Activated CD4-positive, alpha-beta memory T cell treated with anti-CD3 and anti-CD28 coated beads for 36 hours (primary cell): ENCODE data around the gene INSYN1. TPM values are rescaled to one million over a fixed set of nuclear protein-coding genes. Genes with fewer than 3 reads are reported as not detected.
"Not testable (repeated sequence)": the region's sequence is repeated elsewhere in the genome, so short reads cannot be mapped to it uniquely, and the experiment has no call there.

Experiments used
- CTCF ChIA-PET: fragments of 350-600 bp; sonication (Branson Sonifier 250); formaldehyde crosslinking; loops from one replicate; lab custom pipeline; 2021; ENCODE audit warnings: antibody characterized with exemption, inconsistent platforms; lab: Charles Lee
- POLR2A ChIA-PET: fragments of 350-600 bp; sonication (Branson Sonifier 250); formaldehyde crosslinking; loops from one replicate; lab custom pipeline; 2021; ENCODE audit warnings: antibody characterized with exemption; lab: Charles Lee
- DNase-seq: peaks from one replicate; pipeline ENCODE4 v3.0.0-alpha.2; 2020
- H3K27ac Mint-ChIP-seq: one replicate; pipeline ENCODE4 v1.8.0; 2021; ENCODE audit warnings: mixed read lengths
- H3K27me3 Mint-ChIP-seq: one replicate; pipeline ENCODE4 v1.8.0; 2021; ENCODE audit warnings: mixed read lengths
- H3K36me3 Mint-ChIP-seq: one replicate; pipeline ENCODE4 v1.8.0; 2021; ENCODE audit warnings: mixed read lengths
- H3K4me1 Mint-ChIP-seq: one replicate; pipeline ENCODE4 v1.8.0; 2021; ENCODE audit warnings: low read depth, mixed read lengths
- H3K4me3 Mint-ChIP-seq: one replicate; pipeline ENCODE4 v1.8.0; 2021; ENCODE audit warnings: mild to moderate bottlenecking, mixed read lengths
- H3K9me3 Mint-ChIP-seq: one replicate; pipeline ENCODE4 v1.8.0; 2021; ENCODE audit warnings: mixed read lengths
- intact Hi-C: fragments of 100-400 bp; cut with micrococcal nuclease; formaldehyde crosslinking; loops from one replicate; pipeline ENCODE4 v1.15.1; 2023
- total RNA-seq, 2 experiments: library from RNA; stranded (reverse); gene quantifications; one replicate each; pipeline ENCODE4 v1.2.3, GENCODE V29; 2021

Gene INSYN1, protein sequence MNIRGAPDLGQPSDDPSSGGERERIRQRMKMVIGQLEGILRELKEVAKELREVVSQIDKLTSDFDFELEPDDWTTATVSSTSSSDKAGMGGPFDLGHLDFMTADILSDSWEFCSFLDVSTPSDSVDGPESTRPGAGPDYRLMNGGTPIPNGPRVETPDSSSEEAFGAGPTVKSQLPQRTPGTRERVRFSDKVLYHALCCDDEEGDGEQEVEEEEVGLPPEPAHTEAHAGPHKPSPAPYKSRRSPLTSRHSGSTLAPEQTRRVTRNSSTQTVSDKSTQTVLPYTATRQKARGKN
- not detected for total RNA-seq

DNA sequence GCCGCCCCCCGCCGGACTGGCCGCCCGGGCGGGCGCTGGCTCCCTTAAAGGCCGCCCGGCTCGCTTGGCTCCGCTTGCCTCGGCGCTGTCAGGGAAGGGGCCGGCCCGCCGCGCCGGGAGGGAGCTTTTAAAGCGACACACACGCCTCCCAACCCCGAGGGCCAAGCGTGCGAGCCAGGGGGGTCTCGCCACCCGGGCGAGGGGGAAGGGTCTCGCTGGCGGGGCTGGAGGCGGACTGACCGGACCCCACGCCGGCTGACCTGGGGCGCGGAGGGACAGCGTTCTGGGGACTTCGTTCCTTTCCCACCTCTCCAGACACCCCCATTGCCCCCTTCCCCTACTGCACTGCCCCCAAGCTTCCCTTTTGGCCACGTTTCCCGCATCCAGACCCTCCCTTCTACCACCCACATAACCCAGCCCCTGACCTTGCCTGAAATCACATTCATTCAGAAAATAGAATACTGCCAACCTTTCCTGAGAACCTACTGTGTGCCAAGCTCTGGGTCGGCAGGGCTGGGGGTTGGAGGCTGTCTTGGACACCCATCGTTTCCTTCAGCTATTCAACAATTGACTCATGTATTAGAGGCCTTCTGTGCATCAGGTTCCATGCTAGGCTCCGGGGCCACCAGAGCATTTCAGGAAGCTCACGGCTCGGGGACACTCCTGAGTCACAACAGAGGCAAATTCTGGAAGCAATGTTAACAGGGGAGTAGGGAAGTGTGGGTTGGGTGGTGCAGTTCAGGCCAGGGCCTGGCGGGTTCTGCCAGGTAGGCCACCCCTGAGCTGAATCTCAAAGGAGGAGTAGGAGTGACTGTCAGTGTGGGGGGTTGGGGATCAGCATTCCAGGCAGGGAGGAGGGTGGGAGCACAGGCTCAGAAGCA, at the start of gene INSYN1:
Gene INSYN1 (minus strand): TSS at position 102 of the 881 bp plus-strand sequence. CDS start 2,221 bp downstream, outside the sequence.
- no peak within 1 kb of the TSS for H3K4me3 Mint-ChIP-seq
- H3K9me3 Mint-ChIP-seq: no peaks in the 10 kb centered on the region
- no peak for DNase-seq
- peaks cover 45% of the 10 kb centered on the region for H3K27me3 Mint-ChIP-seq
- CTCF ChIA-PET: no interaction called here
- intact Hi-C loops: no loop called here
- POLR2A ChIA-PET: no interaction called here
- H3K27ac Mint-ChIP-seq: no peak within 1 kb of the TSS
- no peaks in the 10 kb centered on the region for H3K36me3 Mint-ChIP-seq
- H3K4me1 Mint-ChIP-seq: peaks cover 3% of the 10 kb centered on the region

DNA sequence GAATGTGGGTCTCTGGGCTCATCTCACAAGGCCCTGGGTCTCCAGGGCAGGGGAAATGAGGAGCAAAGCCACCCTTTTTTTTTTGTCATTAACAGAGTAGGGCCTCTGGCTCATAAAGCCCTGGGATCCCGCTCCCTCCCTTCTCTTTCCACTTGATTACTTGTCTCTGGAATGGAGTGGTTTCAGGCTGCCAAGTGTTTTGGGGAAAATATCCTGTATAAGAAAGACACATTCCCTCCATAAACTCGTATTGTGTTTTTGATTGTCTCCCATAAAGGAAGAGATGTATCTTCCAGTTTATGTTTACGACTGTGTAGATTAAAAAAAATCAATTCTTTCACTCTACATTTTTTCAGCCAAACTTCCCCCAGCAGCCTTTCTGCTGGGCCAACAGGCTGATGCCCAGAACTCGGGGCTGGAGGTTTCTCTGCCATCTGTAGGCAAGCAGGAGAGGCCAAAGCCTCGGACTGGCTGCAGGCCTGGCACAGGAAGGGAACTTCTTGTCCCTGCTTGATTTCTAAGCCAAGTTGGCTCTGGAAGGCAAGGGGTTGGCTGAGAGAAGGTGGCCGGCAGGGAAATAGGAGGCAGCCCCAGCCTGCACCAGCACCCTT, 49.4 kb upstream of the INSYN1 start:
- no peaks in the 10 kb centered on the region for H3K9me3 Mint-ChIP-seq
- DNase-seq: no peak
- intact Hi-C loops: no loop called here
- H3K4me1 Mint-ChIP-seq: no peaks in the 10 kb centered on the region
- ChIA-PET POLR2A (no interaction called here), CTCF (interaction anchor here (0.7 kb wide), 1 partner anchor 650 kb away, joined by 3 read pairs; no protein-coding TSS in a partner anchor)
- no peak overlapping the region for H3K4me3 Mint-ChIP-seq
- H3K27me3 Mint-ChIP-seq: peaks cover 1% of the 10 kb centered on the region
- no peaks in the 10 kb centered on the region for H3K36me3 Mint-ChIP-seq
- H3K27ac Mint-ChIP-seq: no peak overlapping the region

DNA sequence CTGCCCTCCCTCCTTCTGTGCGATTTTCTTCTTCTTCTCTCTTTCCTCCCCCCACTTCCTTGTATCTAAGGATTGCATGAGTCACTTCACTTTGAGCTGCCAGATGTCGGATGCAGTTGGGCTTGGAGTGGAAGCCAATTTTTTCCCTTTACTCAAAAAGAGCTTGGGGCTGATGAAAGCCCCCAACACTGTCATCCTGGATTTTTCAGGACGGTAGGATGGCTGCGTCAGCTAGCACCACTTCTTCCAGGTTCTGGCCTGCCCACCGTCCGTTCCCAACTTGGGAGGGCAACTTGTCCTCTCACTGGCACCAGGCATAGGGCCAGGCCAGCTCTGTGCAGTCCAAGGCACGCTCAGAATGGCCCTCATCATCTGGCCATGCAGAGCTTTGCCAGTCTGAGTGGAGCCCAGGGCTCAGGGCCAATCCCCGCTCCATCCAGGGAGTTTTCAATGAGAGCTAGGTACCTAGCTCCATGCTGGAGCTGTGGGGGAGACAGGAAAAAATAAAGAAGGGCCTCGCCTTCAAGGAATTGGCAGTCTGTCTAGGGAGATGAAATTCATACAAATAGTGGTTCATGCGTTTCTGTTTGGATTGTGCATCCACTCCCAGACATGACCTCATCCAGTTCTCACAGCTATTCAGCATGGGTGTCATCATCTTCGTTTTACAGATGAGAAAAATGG, 47.7 kb upstream of the INSYN1 start:
- CTCF ChIA-PET: no interaction called here
- Mint-ChIP-seq H3K27ac (no peak overlapping the region), H3K4me3 (no peak overlapping the region), H3K27me3 (peaks cover under 1% of the 10 kb centered on the region), H3K9me3 (no peaks in the 10 kb centered on the region), H3K4me1 (no peaks in the 10 kb centered on the region), H3K36me3 (no peaks in the 10 kb centered on the region)
- POLR2A ChIA-PET: no interaction called here
- no peak for DNase-seq
- intact Hi-C loops: no loop called here

DNA sequence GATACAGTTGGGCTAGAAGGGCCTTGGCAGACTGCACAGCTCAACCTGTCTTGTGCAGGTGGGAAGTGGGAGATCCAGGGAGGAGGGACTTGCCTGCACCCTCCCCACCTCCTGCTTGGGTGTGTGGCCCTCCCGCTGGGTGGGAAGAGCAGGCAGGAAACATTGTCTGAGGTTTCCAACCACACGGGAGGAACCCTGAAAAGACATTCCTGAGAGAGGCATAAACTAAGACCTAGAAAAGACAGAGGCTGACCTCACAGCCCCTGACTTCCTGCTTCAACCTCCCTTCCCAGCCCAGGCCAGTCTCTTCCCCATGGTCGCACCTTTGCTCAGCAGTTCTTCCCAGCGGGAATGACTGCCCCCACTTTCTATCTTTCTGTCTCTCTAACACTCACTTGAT, 46.3 kb upstream of the INSYN1 start:
- POLR2A ChIA-PET: no interaction called here
- Mint-ChIP-seq H3K27ac (no peak overlapping the region), H3K36me3 (no peaks in the 10 kb centered on the region)

DNA sequence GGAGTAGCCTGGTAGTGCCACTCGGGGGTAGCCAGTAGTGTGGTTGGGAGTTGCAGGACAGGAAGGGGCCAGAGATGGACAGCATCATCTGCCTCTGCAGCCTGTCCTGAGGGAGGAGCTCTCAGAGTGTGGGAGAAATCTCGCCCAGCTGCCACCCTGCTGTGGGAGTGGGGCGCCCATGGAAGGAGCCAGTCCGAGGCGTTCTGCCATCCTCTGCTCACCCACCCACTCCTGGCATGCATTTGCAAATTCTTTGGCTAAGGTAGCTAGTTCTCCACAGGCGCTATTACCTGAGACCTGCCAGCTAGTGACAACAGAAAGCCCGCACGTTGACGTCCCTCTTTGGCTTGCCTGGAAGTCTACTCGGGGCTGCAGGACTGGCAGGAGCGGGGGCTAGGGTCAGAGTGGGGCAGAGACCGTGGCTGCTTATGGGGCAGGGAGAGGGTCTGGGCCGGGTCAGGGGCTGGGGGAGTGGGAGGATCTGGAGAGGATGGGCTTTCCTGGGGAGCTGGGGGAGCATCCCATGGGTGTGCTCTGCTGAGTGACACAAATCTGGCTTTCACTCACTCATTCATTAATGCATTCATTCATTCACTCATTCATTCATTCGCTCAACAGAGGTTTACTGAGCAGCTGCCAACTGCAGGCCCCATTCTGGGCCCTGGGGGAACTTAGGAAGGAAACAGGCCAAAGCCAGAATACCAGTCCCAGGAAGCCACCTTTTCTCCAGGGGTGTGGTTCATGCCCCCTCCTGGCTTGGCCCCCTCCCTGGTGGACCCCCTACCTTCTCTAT, 44.4 kb upstream of the INSYN1 start:
- intact Hi-C loops: no loop called here
- Mint-ChIP-seq H3K27ac (no peak overlapping the region), H3K27me3 (no peaks in the 10 kb centered on the region), H3K4me1 (no peaks in the 10 kb centered on the region), H3K9me3 (no peaks in the 10 kb centered on the region), H3K36me3 (no peaks in the 10 kb centered on the region), H3K4me3 (no peak overlapping the region)
- ChIA-PET CTCF (no interaction called here), POLR2A (no interaction called here)
- no peak for DNase-seq

More for the DNA sequence above, 46.3 kb upstream of the INSYN1 start:
- Mint-ChIP-seq H3K9me3 (no peaks in the 10 kb centered on the region), H3K4me1 (no peaks in the 10 kb centered on the region), H3K27me3 (no peaks in the 10 kb centered on the region), H3K4me3 (no peak overlapping the region)
- intact Hi-C loops: no loop called here
- no peak for DNase-seq
- CTCF ChIA-PET: no interaction called here

DNA sequence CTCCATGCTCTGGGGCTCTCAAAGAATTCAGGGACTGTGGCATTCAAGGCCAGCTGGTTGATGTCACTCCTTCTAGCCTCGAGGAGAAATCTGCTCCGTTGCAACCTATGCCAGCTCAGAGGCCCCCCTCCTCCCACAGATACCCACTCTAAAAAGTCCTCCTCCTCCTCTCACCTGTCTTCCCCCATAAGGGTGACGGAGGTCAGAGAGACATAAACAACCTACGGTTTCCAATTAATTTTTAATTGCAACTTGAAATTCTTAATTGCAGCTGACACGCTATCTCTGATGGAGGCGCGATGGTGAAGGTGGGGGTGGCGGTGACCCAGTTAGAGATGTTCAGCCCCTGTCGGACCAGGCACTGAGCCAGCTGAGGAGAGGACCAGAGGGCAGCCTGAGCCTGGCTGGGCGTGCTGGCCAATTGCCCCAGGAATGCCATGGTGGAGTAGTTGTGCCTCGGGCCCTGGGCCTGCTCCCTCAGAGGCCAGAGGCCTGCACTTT, 43.2 kb upstream of the INSYN1 start:
- no peaks in the 10 kb centered on the region for H3K36me3 Mint-ChIP-seq
- H3K27me3 Mint-ChIP-seq: no peaks in the 10 kb centered on the region
- intact Hi-C loops: no loop called here
- ChIA-PET POLR2A (no interaction called here), CTCF (no interaction called here)
- H3K27ac Mint-ChIP-seq: no peak overlapping the region
- H3K4me1 Mint-ChIP-seq: no peaks in the 10 kb centered on the region
- H3K9me3 Mint-ChIP-seq: no peaks in the 10 kb centered on the region
- H3K4me3 Mint-ChIP-seq: no peak overlapping the region
- no peak for DNase-seq

DNA sequence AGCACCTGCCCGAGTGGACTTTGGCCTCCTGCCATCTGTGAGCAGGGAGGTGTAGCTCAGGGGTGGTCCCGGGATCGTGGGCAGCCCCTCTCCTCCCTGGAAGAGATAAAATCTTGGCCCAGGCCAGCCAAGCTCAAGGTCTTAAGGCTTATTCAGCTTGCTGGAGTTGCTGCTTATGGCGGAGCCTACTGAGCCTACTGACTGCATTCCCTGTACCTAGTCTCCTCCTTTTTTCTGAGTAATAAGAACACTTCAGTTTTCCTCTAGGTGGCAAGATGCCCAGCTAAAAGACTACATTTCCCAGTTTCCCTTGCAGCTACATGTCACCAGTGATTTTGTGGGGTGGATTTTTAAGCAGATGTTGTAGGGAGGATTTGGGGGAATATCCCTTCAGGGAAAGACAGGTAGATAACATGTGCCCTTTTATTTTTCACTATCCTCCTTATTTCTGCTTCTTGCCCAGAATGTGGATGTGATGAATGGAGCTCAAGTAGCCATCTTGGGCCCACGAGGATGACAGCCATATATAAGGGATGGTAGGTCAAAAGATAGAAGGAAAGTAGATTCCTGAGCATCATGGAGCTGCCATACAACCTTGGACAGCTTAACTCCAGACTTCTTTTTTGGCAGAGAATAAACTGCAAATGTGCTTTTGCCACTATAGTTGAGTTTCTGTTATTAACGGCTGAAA, 41.4 kb upstream of the INSYN1 start:
- POLR2A ChIA-PET: no interaction called here
- Mint-ChIP-seq H3K9me3 (no peaks in the 10 kb centered on the region), H3K4me3 (no peak overlapping the region), H3K4me1 (no peaks in the 10 kb centered on the region), H3K27ac (no peak overlapping the region), H3K27me3 (no peaks in the 10 kb centered on the region), H3K36me3 (no peaks in the 10 kb centered on the region)
- no peak for DNase-seq
- intact Hi-C loops: no loop called here
- CTCF ChIA-PET: interaction anchor here (1.2 kb wide), 1 partner anchor 13 kb away, joined by 4 read pairs; no protein-coding TSS in a partner anchor

DNA sequence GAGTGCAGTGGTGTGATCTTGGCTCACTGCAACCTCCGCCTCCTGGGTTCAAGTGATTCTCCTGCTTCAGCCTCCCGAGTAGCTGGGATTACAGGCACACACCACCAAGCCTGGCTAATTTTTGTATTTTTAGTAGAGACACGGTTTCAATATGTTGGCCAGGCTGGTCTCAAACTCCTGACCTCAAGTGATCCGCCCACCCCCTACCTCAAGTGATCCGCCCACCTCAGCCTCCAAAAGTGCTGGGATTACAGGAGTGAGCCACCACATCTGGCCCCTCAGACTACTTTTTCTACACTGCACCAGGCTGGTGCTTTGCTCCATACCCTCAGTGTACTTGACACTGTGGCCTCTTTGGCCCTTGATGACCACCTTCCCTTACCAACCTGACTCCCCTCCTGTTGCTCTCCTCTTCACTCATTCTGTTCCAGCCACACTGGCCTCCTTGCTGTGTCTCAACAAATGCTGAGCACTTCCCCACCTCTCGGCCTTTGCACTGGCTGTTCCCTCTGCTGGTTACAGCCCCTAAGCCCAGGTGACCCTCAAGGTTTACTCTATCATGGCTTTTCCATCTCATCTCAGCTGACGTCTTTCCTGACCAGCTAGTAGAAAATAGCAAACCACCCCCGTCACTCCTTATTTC, 39.9 kb upstream of the INSYN1 start:
- DNase-seq, H3K27me3 Mint-ChIP-seq, H3K36me3 Mint-ChIP-seq, H3K4me1 Mint-ChIP-seq, intact Hi-C loops, H3K27ac Mint-ChIP-seq, H3K4me3 Mint-ChIP-seq, H3K9me3 Mint-ChIP-seq, CTCF ChIA-PET, POLR2A ChIA-PET: not testable (repeated sequence)

DNA sequence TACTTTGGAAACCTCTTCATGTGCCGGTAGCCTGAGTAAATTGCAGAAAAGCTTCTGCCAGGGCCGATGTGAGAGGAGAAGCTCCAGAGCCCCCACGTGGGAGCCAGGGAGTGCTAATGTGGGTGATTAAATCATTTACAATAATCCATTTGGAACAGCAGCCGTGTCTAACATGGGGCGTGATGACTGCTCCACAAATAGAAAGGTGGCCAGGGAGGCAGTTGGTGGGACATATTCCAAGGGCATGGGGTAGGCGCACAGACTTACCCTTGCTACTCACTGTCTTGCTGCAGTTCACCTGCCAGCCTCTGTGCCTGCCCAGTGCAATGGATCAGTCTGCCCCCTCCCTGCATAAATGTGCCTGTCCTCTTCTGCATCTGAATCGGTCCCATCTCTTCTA, 39.3 kb upstream of the INSYN1 start:
- intact Hi-C loops: no loop called here
- ChIA-PET POLR2A (no interaction called here), CTCF (no interaction called here)
- H3K27ac Mint-ChIP-seq: no peak overlapping the region
- no peaks in the 10 kb centered on the region for H3K27me3 Mint-ChIP-seq
- DNase-seq: no peak
- H3K36me3 Mint-ChIP-seq: no peaks in the 10 kb centered on the region
- no peaks in the 10 kb centered on the region for H3K4me1 Mint-ChIP-seq
- H3K4me3 Mint-ChIP-seq: no peak overlapping the region
- H3K9me3 Mint-ChIP-seq: no peaks in the 10 kb centered on the region

DNA sequence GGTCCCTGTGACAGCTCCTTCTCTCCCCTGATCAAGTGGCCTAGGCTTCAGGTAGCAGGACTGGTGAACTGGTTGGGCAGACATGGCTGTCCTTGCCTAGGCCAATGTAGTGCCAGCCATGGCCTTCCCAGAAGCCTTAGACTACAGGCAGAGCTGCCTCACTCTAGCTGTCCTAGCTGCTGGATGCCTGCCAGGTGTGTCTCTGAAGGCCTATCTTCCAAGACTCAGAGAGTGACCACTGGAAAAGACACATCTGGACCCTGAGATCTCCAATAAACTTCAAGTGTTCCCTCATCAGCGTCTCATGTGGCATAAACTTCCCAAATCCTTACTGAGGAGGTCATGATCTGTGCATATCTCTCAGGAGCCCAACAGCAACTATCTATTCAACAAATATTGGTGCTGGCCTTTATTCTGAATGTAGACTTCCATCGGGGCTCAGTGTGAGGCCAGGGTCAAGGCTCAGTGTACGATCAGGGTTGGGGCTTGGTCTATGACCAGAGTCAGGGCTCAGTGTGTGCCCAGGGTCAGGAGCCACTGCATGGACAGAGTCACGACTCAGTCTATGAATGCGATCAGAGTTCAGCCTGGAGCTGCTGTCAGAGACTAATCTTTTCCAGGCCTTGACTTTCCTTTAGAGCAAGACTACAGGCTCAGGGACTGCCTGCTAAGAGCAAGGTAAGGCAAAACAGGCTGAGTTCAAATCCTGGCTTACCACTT, 36.5 kb upstream of the INSYN1 start:
- intact Hi-C loops: no loop called here
- H3K27me3 Mint-ChIP-seq: no peaks in the 10 kb centered on the region
- no peaks in the 10 kb centered on the region for H3K36me3 Mint-ChIP-seq
- H3K4me1 Mint-ChIP-seq: no peaks in the 10 kb centered on the region
- H3K27ac Mint-ChIP-seq: no peak overlapping the region
- no peak for DNase-seq
- ChIA-PET POLR2A (no interaction called here), CTCF (no interaction called here)
- no peak overlapping the region for H3K4me3 Mint-ChIP-seq
- no peaks in the 10 kb centered on the region for H3K9me3 Mint-ChIP-seq
